DOHH2 (cell line): ENCODE data around the gene FRMD4B.

Experiments
- EZH2phosphoT487 ChIP-seq: fragments of 200-600 bp; sonication (generic); IDR thresholded peaks from 2 replicates; pipeline ENCODE4 v1.6.1; 2017; ENCODE audit warnings: borderline replicate concordance, mild to moderate bottlenecking, antibody characterized with exemption, low read length, moderate library complexity, mixed read lengths
- TF ChIP-seq, protein P1 (sequence below): fragments of 200-600 bp; sonication (generic); IDR thresholded peaks from one replicate; pipeline ENCODE4 v1.5.1; 2014; ENCODE audit warnings: antibody characterized with exemption, mild to moderate bottlenecking, low read depth, low read length; ENCODE audit not compliant: poor library complexity, severe bottlenecking

GRCh38 chr3:69354948-69355347 lies 30.9 kb downstream of the FRMD4B start:
- TF ChIP-seq, protein P1, sequence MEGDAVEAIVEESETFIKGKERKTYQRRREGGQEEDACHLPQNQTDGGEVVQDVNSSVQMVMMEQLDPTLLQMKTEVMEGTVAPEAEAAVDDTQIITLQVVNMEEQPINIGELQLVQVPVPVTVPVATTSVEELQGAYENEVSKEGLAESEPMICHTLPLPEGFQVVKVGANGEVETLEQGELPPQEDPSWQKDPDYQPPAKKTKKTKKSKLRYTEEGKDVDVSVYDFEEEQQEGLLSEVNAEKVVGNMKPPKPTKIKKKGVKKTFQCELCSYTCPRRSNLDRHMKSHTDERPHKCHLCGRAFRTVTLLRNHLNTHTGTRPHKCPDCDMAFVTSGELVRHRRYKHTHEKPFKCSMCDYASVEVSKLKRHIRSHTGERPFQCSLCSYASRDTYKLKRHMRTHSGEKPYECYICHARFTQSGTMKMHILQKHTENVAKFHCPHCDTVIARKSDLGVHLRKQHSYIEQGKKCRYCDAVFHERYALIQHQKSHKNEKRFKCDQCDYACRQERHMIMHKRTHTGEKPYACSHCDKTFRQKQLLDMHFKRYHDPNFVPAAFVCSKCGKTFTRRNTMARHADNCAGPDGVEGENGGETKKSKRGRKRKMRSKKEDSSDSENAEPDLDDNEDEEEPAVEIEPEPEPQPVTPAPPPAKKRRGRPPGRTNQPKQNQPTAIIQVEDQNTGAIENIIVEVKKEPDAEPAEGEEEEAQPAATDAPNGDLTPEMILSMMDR: no peak
- no peak for TF ChIP-seq EZH2phosphoT487
